ENCODE measurements around the gene COL6A2.
"Not testable (repeated sequence)": the region's sequence is repeated elsewhere in the genome, so short reads cannot be mapped to it uniquely, and the experiment has no call there.

COL6A2 gene

DNA sequence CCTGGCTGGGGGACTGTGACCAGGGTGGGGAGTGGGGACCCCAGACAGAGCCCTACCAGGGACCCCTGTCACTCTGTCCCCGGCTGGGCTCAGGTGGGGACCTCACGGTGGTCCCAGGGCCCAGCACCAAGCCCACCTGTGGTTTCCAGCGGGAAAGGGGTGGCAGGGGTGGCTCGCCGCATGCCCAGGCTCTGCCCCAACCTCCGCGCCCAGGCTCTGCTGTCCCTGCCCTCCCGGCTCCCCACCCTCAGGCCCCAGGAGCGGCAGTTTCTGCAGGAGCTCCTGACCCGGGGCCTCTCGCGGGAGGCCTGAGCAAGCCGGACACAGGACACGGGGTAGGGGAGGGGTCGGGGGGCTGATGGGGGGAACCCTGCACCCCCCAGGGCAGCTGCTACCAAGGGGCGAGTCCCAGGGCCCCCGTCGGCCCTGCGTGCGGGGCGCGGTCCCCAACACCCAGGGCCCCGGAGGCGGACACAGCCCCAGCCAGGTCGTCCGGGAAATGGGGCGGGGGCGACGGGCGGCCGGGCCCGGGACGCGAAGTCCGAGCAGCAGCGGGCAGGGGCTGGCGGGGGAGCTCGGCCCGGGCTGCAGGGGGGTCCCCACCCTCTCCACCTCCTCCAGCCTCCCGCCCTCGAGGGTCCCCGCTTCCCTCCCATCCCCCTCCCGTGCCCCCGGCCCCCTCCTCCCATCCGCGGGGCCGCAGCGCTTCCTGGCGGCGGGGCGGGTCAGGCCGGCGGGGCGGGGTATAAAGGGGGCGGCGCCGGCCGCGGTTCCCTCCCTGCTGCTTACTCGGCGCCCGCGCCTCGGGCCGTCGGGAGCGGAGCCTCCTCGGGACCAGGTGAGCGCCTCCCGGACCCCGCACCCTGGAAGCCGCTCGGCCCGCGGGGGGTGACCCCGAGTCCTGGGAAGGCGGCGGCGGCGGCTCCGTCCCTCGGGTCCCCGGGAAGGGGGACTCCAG lies at the start of gene COL6A2:
TSS of gene COL6A2 (plus strand) at position 777 of the 958 bp plus-strand sequence.
- DNase-seq (ENCODE audit: low read depth in 2 of 2), result no peak

GRCh38 chr21:46048926-46049889 lies 48.7 kb upstream of the COL6A2 start:
- DNase-seq (ENCODE audit: low read depth in 2 of 2), result peak; percentile 100

- no peak for DNase-seq (ENCODE audit: low read depth in 2 of 2)
These were observed 47.8 kb upstream of the COL6A2 start for GRCh38 chr21:46049890-46050667.

DNA sequence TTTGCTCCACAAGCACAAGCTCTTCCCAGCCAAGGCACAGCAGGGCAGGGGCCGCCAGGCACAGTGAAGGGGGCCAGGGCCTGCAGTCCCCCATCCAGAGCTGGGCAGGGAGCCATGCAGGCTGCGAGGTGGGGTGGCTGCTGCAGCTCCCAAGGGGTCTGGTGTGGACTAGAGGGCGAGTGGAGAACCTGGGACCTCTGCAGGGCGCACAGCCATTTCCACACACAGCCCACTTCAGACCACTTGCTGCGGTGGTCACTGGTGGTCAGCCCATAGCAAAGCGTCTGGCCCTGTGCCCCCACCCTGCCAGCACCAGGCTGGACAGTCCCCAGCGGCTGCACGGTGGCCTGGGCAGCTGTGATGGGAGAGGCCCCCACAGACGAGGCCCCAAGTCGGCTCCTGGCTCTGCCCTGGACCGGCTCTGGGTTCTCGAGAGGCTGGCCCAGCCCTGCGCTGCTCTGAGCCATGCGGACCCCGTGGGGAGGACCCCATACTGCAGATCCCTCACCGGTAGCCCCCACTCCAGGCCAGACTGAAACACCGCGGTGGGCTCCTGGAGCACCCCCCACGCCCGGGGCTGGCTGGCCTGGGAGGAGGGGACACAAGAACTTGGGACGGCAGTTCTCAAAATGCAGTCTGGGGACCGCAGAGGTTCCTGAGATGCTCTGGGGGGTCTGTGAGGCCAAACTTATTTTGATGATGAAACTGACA lies 47.1 kb upstream of the COL6A2 start:
- no peak for DNase-seq (ENCODE audit: low read depth in 2 of 2)

GRCh38 chr21:46051379-46051770 lies 46.5 kb upstream of the COL6A2 start:
- DNase-seq (ENCODE audit: low read depth in 2 of 2), result no peak

DNA sequence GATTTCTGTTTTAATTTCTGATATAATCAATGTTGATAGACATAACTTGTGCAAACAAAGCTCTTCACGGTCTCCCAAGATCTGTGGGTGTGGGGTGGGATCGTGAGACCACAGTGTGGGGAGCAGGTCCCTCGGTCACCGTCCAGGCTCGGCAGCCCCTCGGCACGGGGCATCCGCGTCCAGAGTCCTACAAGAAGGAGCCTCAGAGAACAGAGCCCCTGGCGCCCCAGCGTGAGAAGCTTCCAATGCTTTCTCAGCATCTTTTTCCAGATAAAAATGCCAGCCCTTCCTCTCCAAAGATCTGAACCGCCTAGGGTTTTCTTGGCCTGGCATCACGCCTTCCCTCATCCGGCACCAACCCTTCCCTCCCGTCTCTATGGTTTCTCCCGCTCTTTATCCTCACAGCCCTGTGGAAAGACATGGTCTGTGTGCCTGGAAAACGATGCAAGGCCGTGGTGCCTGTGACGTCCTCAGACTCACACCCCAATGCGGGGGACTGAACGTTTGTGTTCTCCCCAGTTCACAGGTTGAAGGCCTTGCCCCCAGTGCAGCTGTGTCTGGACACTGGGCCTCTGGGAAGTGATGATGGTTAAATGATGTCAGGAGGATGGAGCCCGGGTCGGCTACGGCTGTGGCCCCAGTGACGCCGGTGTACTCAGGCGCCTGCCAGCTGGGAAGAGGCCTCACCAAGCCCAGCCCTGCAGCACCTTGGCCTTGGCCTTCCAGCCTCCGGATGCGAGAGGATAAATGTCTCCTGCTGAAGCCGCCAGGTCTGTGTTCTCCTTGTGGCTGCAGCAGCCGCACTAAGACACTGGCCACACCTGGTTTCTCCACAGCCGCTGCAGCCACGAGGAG lies 45.9 kb upstream of the COL6A2 start:
- DNase-seq (ENCODE audit: low read depth in 2 of 2), result no peak

GRCh38 chr21:46052703-46053651 lies 44.9 kb upstream of the COL6A2 start:
- DNase-seq (ENCODE audit: low read depth in 2 of 2), result peak in 1 of 2 experiments; percentile 44

DNA sequence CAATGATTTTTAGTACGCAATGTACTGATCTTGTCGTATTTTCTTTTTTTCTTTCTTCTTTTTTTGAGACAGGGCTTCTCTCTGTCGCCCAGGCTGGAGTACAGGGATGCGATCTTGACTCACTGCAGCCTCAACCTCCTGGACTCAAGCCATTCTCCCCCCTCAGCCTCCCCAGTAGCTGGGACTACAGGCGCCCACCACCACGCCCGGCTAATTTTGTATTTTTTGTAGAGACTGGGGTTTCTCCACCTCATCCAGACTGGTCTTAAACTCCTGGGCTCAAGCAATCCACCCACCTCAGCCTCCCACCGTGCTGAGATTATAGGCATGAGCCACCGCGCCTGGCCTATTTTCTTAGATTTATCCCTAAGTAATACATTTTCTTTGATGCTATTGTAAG lies 43.9 kb upstream of the COL6A2 start:
- no peak for DNase-seq (ENCODE audit: low read depth in 2 of 2)

GRCh38 chr21:46054451-46054881 lies 43.4 kb upstream of the COL6A2 start:
- no peak for DNase-seq (ENCODE audit: low read depth in 2 of 2)

- DNase-seq (ENCODE audit: low read depth in 2 of 2), result no peak
These were observed 42.0 kb upstream of the COL6A2 start for GRCh38 chr21:46055863-46056281.

DNA sequence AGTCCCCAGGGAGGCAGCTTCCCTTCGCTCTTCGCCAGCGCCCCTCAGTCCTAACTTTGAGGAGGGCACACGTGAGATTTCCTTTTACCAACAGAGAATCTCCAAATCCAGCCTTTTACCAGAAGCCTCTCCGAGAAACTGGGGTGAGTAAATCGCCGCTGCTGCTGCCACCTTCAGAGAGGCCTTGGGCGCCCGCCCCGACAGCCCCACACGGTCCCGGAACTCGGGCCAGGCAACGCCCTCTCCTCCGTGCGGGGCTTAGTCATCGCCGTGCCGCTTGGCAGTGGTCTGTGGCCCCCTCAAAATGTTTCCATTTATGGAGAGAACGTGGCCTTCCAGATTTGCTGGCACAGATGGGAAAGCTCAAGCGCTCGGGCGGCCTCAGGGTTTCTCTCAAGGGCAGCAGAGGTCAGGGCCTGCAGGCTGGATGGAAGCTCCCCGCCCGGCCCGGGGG lies 41.4 kb upstream of the COL6A2 start:
- peak; percentile 60 to 66 for DNase-seq (ENCODE audit: low read depth in 2 of 2)

- no peak for DNase-seq (ENCODE audit: low read depth in 2 of 2)
These were observed 40.7 kb upstream of the COL6A2 start for GRCh38 chr21:46057111-46057709.

DNA sequence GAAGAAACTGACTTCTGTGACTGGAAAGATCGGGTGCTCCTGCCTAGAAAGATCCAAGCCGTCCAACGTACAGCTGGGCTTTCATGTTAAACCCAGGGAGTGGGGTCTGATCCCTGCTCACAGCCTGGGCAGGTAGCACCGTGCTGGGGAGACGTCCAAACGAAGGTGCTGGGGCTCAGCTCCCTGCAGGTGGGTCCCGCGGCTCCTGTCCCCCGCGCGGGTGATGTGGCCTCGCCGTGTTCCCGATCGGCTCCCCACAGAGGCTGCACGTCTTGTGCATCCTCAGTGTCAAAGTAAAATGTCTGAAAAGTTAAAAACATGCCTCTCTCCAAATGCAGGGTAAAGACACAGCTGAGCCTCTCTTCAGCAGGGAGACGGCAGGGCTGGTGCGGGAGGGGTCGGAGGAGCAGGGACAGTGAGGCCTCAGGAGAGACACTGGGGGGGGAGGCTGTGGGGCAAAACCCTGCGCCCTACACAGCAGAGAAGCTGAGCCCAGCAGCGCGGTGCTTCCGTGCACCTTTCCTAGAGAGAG lies 40.1 kb upstream of the COL6A2 start:
- no peak for DNase-seq (ENCODE audit: low read depth in 2 of 2)

DNA sequence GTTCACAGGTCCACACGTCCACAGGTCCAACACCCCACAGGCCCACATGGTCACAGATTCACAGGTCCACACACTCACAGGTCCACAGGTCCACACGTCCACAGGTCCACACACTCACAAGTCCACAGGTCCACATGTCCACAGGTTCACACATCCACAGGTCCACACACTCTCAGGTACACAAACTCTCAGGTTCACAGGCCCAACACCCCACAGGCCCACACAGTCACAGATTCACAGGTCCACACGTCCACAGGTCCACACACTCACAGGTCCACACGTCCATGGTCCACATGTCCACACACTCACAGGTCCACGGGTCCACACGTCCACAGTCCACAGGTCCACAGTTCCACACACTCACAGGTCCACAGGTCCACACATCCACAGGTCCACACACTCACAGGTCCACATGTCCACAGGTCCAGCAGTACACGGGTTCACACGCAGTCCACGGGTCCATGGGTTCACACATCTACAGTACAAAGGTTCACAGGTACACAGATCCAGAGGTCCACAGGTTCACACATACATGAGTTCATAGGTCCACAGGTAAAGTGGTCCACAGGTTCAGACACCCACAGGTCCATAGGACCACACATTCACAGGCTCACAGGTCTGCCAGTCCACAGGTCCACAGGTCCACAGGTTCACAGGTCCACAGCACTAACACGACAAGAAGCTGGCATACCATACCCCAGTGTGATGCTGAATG lies 39.3 kb upstream of the COL6A2 start:
- no peak for DNase-seq (ENCODE audit: low read depth in 2 of 2)

- DNase-seq (ENCODE audit: low read depth in 2 of 2), result no peak
These were observed 38.7 kb upstream of the COL6A2 start for GRCh38 chr21:46059195-46059594.

DNA sequence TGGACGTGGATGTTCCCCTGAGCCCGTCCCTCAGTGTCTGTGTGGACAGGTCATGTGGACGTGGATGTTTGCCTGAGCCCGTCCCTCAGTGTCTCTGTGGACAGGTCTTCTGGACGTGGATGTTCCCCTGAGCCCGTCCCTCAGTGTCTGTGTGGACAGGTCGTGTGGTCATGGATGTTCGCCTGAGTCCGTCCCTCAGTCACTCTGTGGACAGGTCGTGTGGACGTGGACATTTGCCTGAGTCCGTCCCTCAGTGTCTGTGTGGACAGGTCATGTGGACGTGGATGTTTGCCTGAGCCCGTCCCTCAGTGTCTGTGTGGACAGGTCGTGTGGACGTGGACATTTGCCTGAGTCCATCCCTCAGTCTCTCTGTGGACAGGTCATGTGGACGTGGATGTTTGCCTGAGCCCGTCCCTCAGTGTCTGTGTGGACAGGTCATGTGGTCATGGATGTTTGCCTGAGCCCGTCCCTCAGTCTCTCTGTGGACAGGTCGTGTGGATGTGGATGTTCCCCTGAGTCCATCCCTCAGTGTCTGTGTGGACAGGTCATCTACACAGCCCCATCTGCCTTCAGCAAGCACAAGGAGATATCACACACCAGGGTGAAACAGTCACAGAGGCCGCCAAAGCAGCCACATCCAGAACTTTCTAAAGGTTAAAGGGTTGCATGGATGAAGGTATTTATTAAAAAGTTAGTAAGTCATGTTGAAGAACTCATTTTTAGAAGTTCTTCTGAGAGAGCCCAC lies 38.0 kb upstream of the COL6A2 start:
- DNase-seq (ENCODE audit: low read depth in 2 of 2), result not testable (repeated sequence)

Measured in fibroblast of skin of left biceps (primary cell).